Measurements from ENCODE around the gene REV3L.

Gene REV3L

GRCh38 chr6:111417946-111418345 lies 65.1 kb downstream of the REV3L start:
- no peak for DNase-seq

- peak in 1 of 2 experiments; percentile 56 for DNase-seq
Measured at GRCh38 chr6:111417181-111417585, 65.8 kb downstream of the REV3L start.

- no peak for DNase-seq
Measured at GRCh38 chr6:111416529-111416928, 66.5 kb downstream of the REV3L start.

- no peak for DNase-seq
Measured at GRCh38 chr6:111414373-111414772, 68.6 kb downstream of the REV3L start.

GRCh38 chr6:111411978-111412566 lies 70.9 kb downstream of the REV3L start:
- DNase-seq = no peak

- no peak for DNase-seq
Measured at GRCh38 chr6:111411046-111411445, 72.0 kb downstream of the REV3L start.

GRCh38 chr6:111410371-111410770 lies 72.6 kb downstream of the REV3L start:
- DNase-seq = no peak

- no peak for DNase-seq
Measured at GRCh38 chr6:111409430-111409829, 73.6 kb downstream of the REV3L start.

- no peak for DNase-seq
Measured at GRCh38 chr6:111407686-111408085, 75.3 kb downstream of the REV3L start.

- DNase-seq = no peak
Measured at GRCh38 chr6:111406200-111406721, 76.8 kb downstream of the REV3L start.

GRCh38 chr6:111403388-111403787 lies 79.6 kb downstream of the REV3L start:
- DNase-seq = no peak

GRCh38 chr6:111399626-111400025 lies 83.4 kb downstream of the REV3L start:
- no peak for DNase-seq

- no peak for DNase-seq
Measured at GRCh38 chr6:111388681-111389080, 94.3 kb downstream of the REV3L start.

- no peak for DNase-seq
Measured at GRCh38 chr6:111382476-111383294, 100.3 kb downstream of the REV3L start.

GRCh38 chr6:111381728-111382127 lies 101.3 kb downstream of the REV3L start:
- DNase-seq = no peak

- DNase-seq = no peak
Measured at GRCh38 chr6:111381123-111381522, 101.9 kb downstream of the REV3L start.

GRCh38 chr6:111379831-111380230 lies 103.2 kb downstream of the REV3L start:
- no peak for DNase-seq

- no peak for DNase-seq
Measured at GRCh38 chr6:111379302-111379701, 103.7 kb downstream of the REV3L start.

GRCh38 chr6:111377558-111378120 lies 105.4 kb downstream of the REV3L start:
- no peak for DNase-seq

GRCh38 chr6:111367393-111368088 lies 115.5 kb downstream of the REV3L start:
- no peak for DNase-seq

GRCh38 chr6:111361648-111362047 lies 121.4 kb downstream of the REV3L start:
- peak; percentile 19 to 44 for DNase-seq

- DNase-seq = no peak
Measured at GRCh38 chr6:111358454-111358853, 124.6 kb downstream of the REV3L start.

- no peak for DNase-seq
Measured at GRCh38 chr6:111357705-111358104, 125.3 kb downstream of the REV3L start.
